D721Med (cell line): ENCODE data around the gene TRIM46.
"Not testable (repeated sequence)": the region's sequence is repeated elsewhere in the genome, so short reads cannot be mapped to it uniquely, and the experiment has no call there.

Source experiments
- DNase-seq: peaks from one replicate; pipeline ENCODE4 v3.0.0; 2011; ENCODE audit warnings: low spot score; ENCODE audit not compliant: insufficient read length
- FAIRE-seq: peaks from 2 replicates; lab custom pipeline; 2011; peaks lifted over from hg19 to GRCh38; lab: Jason Lieb, UNC
- TF ChIP-seq, protein P1 (sequence below): IDR thresholded peaks from 2 replicates; pipeline ENCODE4 v1.5.1; 2012; ENCODE audit warnings: mild to moderate bottlenecking, control low read depth; ENCODE audit not compliant: insufficient read depth; ENCODE audit errors: missing control alignments

Gene TRIM46

GRCh38 chr1:155139895-155140629, 33.6 kb upstream of the TRIM46 start, which contains the start of gene DPM3:
Gene DPM3 (minus strand): TSS chr1:155140531. CDS start chr1:155140240, 291 bp downstream.
- DNase-seq (peak; percentile 96), FAIRE-seq (no peak)
- TF ChIP-seq, protein P1, sequence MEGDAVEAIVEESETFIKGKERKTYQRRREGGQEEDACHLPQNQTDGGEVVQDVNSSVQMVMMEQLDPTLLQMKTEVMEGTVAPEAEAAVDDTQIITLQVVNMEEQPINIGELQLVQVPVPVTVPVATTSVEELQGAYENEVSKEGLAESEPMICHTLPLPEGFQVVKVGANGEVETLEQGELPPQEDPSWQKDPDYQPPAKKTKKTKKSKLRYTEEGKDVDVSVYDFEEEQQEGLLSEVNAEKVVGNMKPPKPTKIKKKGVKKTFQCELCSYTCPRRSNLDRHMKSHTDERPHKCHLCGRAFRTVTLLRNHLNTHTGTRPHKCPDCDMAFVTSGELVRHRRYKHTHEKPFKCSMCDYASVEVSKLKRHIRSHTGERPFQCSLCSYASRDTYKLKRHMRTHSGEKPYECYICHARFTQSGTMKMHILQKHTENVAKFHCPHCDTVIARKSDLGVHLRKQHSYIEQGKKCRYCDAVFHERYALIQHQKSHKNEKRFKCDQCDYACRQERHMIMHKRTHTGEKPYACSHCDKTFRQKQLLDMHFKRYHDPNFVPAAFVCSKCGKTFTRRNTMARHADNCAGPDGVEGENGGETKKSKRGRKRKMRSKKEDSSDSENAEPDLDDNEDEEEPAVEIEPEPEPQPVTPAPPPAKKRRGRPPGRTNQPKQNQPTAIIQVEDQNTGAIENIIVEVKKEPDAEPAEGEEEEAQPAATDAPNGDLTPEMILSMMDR, result no peak

GRCh38 chr1:155140630-155140953, 33.1 kb upstream of the TRIM46 start:
- TF ChIP-seq, protein P1, result no peak

DNA sequence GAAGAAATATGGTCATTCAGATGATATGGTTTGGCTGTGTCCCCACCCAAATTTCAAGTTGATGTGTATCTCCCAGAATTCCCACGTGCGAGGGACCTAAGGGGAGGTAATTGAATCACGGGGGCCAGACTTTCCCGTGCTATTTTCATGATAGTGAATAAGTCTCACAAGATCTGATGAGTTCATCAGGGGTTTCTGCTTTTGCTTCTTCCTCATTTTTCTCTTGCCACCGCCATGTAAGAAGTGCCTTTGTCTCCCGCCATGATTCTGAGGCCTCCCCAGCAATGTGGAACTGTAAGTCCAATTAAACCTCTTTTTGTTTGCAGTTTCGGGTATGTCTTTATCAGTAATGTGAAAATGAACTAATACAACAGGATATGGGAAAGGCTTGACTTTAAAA, 31.9 kb upstream of the TRIM46 start:
- FAIRE-seq (no peak), DNase-seq (no peak)
- TF ChIP-seq, protein P1, result no peak

More at GRCh38 chr1:155140630-155140953, 33.1 kb upstream of the TRIM46 start:
- DNase-seq (no peak), FAIRE-seq (no peak)

GRCh38 chr1:155145491-155145890, 28.2 kb upstream of the TRIM46 start:
- no peak for FAIRE-seq

DNA sequence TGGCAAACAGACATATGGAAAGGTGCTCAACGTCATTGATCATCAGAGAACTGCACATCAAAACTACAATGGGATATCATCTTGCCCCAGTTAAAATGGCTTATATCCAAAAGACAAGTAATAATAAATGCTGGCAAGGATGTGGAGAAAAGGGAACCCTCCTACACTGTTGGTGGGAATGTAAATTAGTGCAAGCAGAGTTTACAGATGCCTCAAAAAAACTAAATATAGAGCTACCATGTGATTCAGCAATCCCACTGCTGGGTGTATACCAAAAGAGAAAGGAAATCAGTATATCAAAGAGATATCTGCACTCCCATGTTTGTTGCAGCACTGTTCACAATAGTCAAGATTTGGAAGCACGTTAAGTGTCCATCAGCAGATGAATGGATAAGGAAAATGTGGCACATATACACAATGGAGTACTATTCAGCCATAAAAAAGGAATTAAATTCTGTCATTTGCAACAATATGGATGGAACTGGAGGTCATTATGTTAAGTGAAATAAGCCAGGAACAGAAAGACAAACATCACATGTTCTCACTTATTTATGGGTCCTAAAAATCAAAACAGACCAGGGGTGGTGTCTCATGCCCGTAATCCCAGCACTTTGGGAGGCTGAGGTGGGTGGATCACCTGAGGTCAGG, 17.5 kb upstream of the TRIM46 start:
- not testable (repeated sequence) for FAIRE-seq

More at GRCh38 chr1:155145491-155145890, 28.2 kb upstream of the TRIM46 start:
- TF ChIP-seq, protein P1, result peak; percentile 9
- no peak for DNase-seq

DNA sequence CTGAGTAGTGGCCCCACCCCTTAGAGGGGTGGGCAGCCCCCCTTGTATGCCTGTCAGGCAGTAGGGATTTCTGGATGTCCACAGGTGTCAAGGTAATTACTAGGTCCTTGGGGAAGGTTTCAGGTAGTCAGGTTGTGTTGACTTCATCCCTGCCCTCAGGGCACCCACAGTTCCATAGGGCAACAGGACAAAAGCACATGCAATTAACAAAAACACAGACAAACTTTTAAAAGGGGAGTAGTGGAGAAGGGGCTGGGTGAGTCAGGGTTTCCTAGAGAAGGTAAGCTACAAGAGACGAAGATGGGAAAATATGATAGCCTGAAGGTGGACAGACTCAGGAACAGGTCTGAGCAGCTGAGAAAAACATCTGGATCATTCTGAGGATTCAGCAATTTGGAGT, 14.7 kb upstream of the TRIM46 start:
- no peak for FAIRE-seq
- no peak for DNase-seq
- TF ChIP-seq, protein P1, result no peak

More for the DNA sequence above, 17.5 kb upstream of the TRIM46 start:
- DNase-seq, result not testable (repeated sequence)

DNA sequence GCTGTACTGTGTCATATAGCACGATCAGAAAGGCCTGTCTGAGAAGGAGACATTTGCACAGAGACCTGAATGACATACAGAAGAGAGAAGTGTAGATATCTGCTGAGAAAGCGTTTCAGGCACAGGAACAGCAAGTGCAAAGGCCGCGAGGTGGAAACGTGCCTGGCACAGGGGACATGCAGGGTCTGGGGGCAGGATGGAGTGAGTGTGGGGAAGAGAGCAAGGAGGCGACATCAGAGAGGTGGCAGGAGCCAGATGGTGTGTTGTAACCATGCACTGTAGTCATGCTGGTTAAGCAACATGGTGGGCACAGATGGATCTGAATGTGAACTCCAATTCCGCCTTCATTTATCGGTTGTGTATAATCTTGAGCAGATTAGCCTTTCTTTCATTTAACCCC, 13.5 kb upstream of the TRIM46 start:
- FAIRE-seq, result no peak
- no peak for DNase-seq
- TF ChIP-seq, protein P1, result no peak

DNA sequence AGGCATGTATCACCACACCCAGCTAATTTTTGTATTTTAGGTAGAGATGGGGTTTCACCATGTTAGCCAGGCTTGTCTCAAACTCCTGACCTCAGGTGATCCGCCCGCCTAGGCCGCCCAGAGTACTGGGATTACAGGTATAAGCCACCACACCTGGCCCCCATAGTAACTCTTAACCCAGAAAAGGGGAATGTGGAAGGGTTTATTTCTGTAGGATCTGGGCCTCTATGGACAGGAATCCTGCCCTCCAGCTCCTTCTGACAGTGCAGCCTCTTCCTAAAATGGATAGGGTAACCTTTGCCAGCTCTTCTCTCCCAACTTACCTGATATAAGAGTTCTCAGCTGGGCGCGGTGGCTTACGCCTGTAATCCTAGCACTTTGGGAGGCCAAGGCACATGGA, 11.0 kb upstream of the TRIM46 start:
- not testable (repeated sequence) for FAIRE-seq

GRCh38 chr1:155163785-155164184, 9.9 kb upstream of the TRIM46 start:
- not testable (repeated sequence) for DNase-seq

More for the DNA sequence above, 11.0 kb upstream of the TRIM46 start:
- not testable (repeated sequence) for DNase-seq

DNA sequence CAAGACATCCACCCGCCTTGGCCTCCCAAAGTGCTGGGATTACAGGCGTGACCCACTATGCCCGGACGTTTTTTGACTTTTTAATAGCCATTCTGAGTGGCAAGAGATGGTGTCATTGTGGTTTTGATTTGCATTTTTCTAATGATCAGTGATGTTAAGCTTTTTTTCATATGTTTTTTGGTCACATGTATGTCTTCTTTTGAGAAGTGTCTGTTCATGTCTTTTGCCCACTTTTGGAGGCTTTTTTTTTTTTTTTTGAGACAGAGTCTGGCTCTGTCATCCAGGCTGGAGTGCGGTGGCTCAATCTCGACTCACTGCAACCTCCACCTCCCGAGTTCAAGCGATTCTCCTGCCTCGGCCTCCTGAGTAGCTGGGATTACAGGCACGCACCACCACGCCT, 9.0 kb upstream of the TRIM46 start:
- not testable (repeated sequence) for FAIRE-seq, DNase-seq

More at GRCh38 chr1:155163785-155164184, 9.9 kb upstream of the TRIM46 start:
- FAIRE-seq, result not testable (repeated sequence)
